GM12878 (cell line): Measurements from ENCODE around the gene ENOPH1. TPM values are rescaled to one million over a fixed set of nuclear protein-coding genes. Genes with fewer than 3 reads are reported as not detected.

Source experiments
- ATAC-seq: fragments of 200-7000 bp; cut with Tn5 transposase; 3 replicates; pipeline ENCODE4 v1.9.1; 2020; ENCODE audit warnings: mild to moderate bottlenecking, moderate library complexity
- BruUV-seq: library from RNA; stranded (reverse); fragments of 400-500 nt; replicated peaks from 2 replicates; lab custom pipeline; 2021; lab: Mats Ljungman, UMichigan
- CTCF ChIA-PET: fragments of 300-600 bp; sonication (Branson Sonifier 250); formaldehyde crosslinking; extraction: SDS; loops from one replicate; lab custom pipeline; 2021; ENCODE audit warnings: inconsistent platforms; lab: Yijun Ruan, JAX
- POLR2A ChIA-PET: fragments of 350-600 bp; formaldehyde crosslinking; extraction: SDS; loops from one replicate; lab custom pipeline; 2021; ENCODE audit warnings: inconsistent platforms; lab: Charles Lee
- RAD21 ChIA-PET: fragments of 300-600 bp; sonication (Branson Sonifier 250); formaldehyde crosslinking; loops from one replicate; lab custom pipeline; 2023; ENCODE audit warnings: antibody characterized with exemption; ENCODE audit not compliant: unreplicated experiment; lab: Charles Lee
- SMC1A ChIA-PET: fragments of 300-600 bp; sonication (Branson Sonifier 250); formaldehyde crosslinking; loops from one replicate; lab custom pipeline; 2023; ENCODE audit not compliant: unreplicated experiment, uncharacterized antibody; lab: Charles Lee
- DNase-seq: peaks from one replicate; pipeline ENCODE4 v3.0.0-alpha.2; 2011; ENCODE audit warnings: low read depth, low spot score
- FAIRE-seq: peaks from 3 replicates; lab custom pipeline; 2011; peaks lifted over from hg19 to GRCh38; lab: Jason Lieb, UNC
- H2AFZ ChIP-seq: 2 replicates; pipeline ENCODE4 v1.6.0; 2011; ENCODE audit warnings: low read depth, low read length, control low read depth; ENCODE audit not compliant: control insufficient read depth
- H3K27ac ChIP-seq: 2 replicates; pipeline ENCODE4 v1.5.1; 2011; ENCODE audit warnings: control low read depth; ENCODE audit not compliant: control insufficient read depth, insufficient read depth
- H3K27me3 ChIP-seq, 2 experiments: replicated peaks in 1 of 2; 2 replicates each; pipeline versions ENCODE4 v1.6.0 to v1.6.1; 2011; ENCODE audit warnings: low read length in 1 of 2; ENCODE audit not compliant: control insufficient read depth in 2 of 2, insufficient read depth in 2 of 2
- H3K36me3 ChIP-seq, 2 experiments: 2 replicates each; pipeline ENCODE4 v1.5.1; 2011; ENCODE audit warnings: low read length in 1 of 2; ENCODE audit not compliant: control insufficient read depth in 2 of 2, insufficient read depth in 2 of 2
- H3K4me1 ChIP-seq: 2 replicates; pipeline ENCODE4 v1.6.1; 2011; ENCODE audit warnings: mild to moderate bottlenecking, low read length, moderate library complexity, mixed read lengths; ENCODE audit not compliant: control insufficient read depth, insufficient read depth
- H3K4me2 ChIP-seq: 2 replicates; pipeline ENCODE4 v1.6.0; 2011; ENCODE audit warnings: control low read depth; ENCODE audit not compliant: control insufficient read depth, insufficient read depth
- H3K4me3 ChIP-seq: fragments of 200-600 bp; sonication (generic); 2 replicates; pipeline ENCODE4 v1.5.1; 2016
- H3K79me2 ChIP-seq: 2 replicates; pipeline ENCODE4 v1.6.0; 2011; ENCODE audit warnings: low read length; ENCODE audit not compliant: control insufficient read depth, insufficient read depth
- H3K9ac ChIP-seq: 2 replicates; pipeline ENCODE4 v1.8.0; 2011; ENCODE audit warnings: low read length, control low read depth, mixed read lengths; ENCODE audit not compliant: control insufficient read depth, insufficient read depth
- H3K9me3 ChIP-seq: replicated peaks from 3 replicates; pipeline ENCODE4 v1.5.1; 2011; ENCODE audit warnings: mild to moderate bottlenecking, low read length; ENCODE audit not compliant: control insufficient read depth, insufficient read depth
- H4K20me1 ChIP-seq: 2 replicates; pipeline ENCODE4 v1.6.0; 2011; ENCODE audit not compliant: control insufficient read depth, insufficient read depth
- CHD1 ChIP-seq: IDR thresholded peaks from 2 replicates; pipeline ENCODE4 v1.6.1; 2012; ENCODE audit warnings: low read depth, low read length, improper control_type of control experiment
- CHD2 ChIP-seq: IDR thresholded peaks from 2 replicates; pipeline ENCODE4 v1.6.1; 2011; ENCODE audit warnings: low read depth, low read length, improper control_type of control experiment, borderline replicate concordance
- HSF1 ChIP-seq: fragments of 150-350 bp; IDR thresholded peaks from 2 replicates; pipeline ENCODE4 v1.6.1; 2014; ENCODE audit warnings: mild to moderate bottlenecking, low read depth, low read length
- JUND ChIP-seq: IDR thresholded peaks from 2 replicates; pipeline ENCODE4 v1.6.1; 2012; ENCODE audit warnings: low read depth, mild to moderate bottlenecking, low read length, improper control_type of control experiment, moderate library complexity
- PAX5 ChIP-seq: IDR thresholded peaks from 2 replicates; pipeline ENCODE4 v1.6.1; 2011; ENCODE audit warnings: low read depth, low read length, borderline replicate concordance
- SMAD1 ChIP-seq: fragments of 450-650 bp; IDR thresholded peaks from 2 replicates; pipeline ENCODE4 v1.6.1; 2018; ENCODE audit warnings: mild to moderate bottlenecking, low read depth; ENCODE audit not compliant: partially characterized antibody
- TARDBP ChIP-seq: IDR thresholded peaks from 2 replicates; pipeline ENCODE4 v1.6.1; 2016; ENCODE audit warnings: borderline replicate concordance
- ZBTB33 ChIP-seq: fragments of 450-650 bp; IDR thresholded peaks from 2 replicates; pipeline ENCODE4 v1.6.1; 2017; ENCODE audit warnings: mild to moderate bottlenecking
- ZNF217 ChIP-seq: fragments of 450-650 bp; IDR thresholded peaks from 2 replicates; pipeline ENCODE4 v1.6.1; 2017; ENCODE audit warnings: antibody characterized with exemption, mild to moderate bottlenecking
- WGBS: methylation state at CpG from one replicate; pipeline ENCODE4 v1.1.6; 2016; ENCODE audit warnings: low lambda C conversion rate; ENCODE audit not compliant: insufficient replicate concordance, insufficient coverage; ENCODE audit errors: missing lambda C conversion rate; 5-methylcytosine and 5-hydroxymethylcytosine counted together
- in situ Hi-C: fragments of 300-500 bp; cut with MboI; formaldehyde crosslinking; loops from 9 replicates; pipeline ENCODE4 v1.14.3; 2018; ENCODE audit warnings: mixed read lengths
- intact Hi-C: fragments of 100-400 bp; cut with micrococcal nuclease; formaldehyde crosslinking; loops from one replicate; pipeline ENCODE4 v1.14.2; 2022; ENCODE audit not compliant: unreplicated experiment
- polyA plus RNA-seq, 11 experiments: library from polyadenylated mRNA; depleted of rRNA in 4 of 11; unstranded in 6 of 11; stranded (reverse) in 5 of 11; fragments of >200 nt; fragmentation: Nextera tagmentation in 4 of 11; fragmentation: Illumina TruSeq in 1 of 11; extraction: Ambion mirVana in 4 of 11; extraction: Trizol in 1 of 11; gene quantifications; 1 replicate in 1 of 11; 2 replicates in 10 of 11; pipeline versions ENCODE4 v1.2.1 to v1.2.3, GENCODE V29; 2011 to 2016; ENCODE audit warnings: inconsistent platforms in 2 of 11, missing spikeins in 2 of 11, low read depth in 1 of 11
- total RNA-seq, 4 experiments: library from RNA; depleted of rRNA in 3 of 4; stranded (reverse); fragments of >200 nt in 3 of 4; fragmentation: Illumina TruSeq in 1 of 4; extraction: Trizol in 1 of 4; gene quantifications; 2 replicates each; pipeline versions ENCODE4 v1.2.1 to v1.2.3, GENCODE V29; 2013 to 2021

ENOPH1 gene
- total and polyA plus RNA-seq, 10 of the 15 experiments (the other 5 are each of a cell fraction or from before 2014, with no cell fraction given): 24.4 to 83.6 (median 46.7) TPM

GRCh38 chr4:82450966-82451755 is 20.8 kb downstream of the ENOPH1 start:
- Histone ChIP-seq H3K79me2 (peaks cover 2% of the 10 kb centered on the region; the same call in 1 of the 2 replicates), H3K4me2 (no peak overlapping the region), H3K36me3 (peaks cover 9 to 32% of the 10 kb centered on the region in 2 experiments), H3K4me3 (no peak overlapping the region), H3K9me3 (no peaks in the 10 kb centered on the region), H3K27me3 (no peaks in the 10 kb centered on the region), H2AFZ (no peak overlapping the region), H3K27ac (no peak overlapping the region), H4K20me1 (no peaks in the 10 kb centered on the region), H3K9ac (no peak overlapping the region), H3K4me1 (no peaks in the 10 kb centered on the region)
- no peak for ATAC-seq
- SMC1A ChIA-PET: interaction anchor here (1.0 to 1.5 kb wide), 2 partner anchors 12 to 14 kb away, joined by 3 to 5 read pairs; no protein-coding TSS in a partner anchor
- RAD21 ChIA-PET: no interaction called here
- POLR2A ChIA-PET: interaction anchor here (0.5 to 1.1 kb wide), 3 partner anchors 15 to 74 kb away, joined by 3 read pairs; no protein-coding TSS in a partner anchor
- intact Hi-C loops (no loop called here), in situ Hi-C loops (no loop called here)
- WGBS: 96% methylated on average over 13 of the region's 13 CpGs
- TF ChIP-seq JUND: no peak
- TF ChIP-seq TARDBP: no peak
- no peak for TF ChIP-seq HSF1
- no peak for TF ChIP-seq SMAD1
- no peak for TF ChIP-seq CHD1
- no peak for TF ChIP-seq PAX5
- TF ChIP-seq CHD2: no peak
- TF ChIP-seq ZNF217: no peak
- TF ChIP-seq ZBTB33: no peak
- no peak for DNase-seq
- CTCF ChIA-PET: interaction anchor here (0.8 kb wide), 1 partner anchor 11 kb away, joined by 3 read pairs; no protein-coding TSS in a partner anchor
- BruUV-seq: no TSS peak
- no peak for FAIRE-seq
